H1 (cell line): Measurements from ENCODE around the gene HAND1. TPM values are rescaled to one million over a fixed set of nuclear protein-coding genes. Genes with fewer than 3 reads are reported as not detected.

Experiments used
- CBX5 ChIP-seq: fragments of 300-800, 300-1000 bp; sonication (generic); IDR thresholded peaks from 2 replicates; pipeline ENCODE4 v1.7.1; 2016; ENCODE audit warnings: antibody characterized with exemption, low read length, low read depth
- TAF7 ChIP-seq: optimal IDR thresholded peaks from 2 replicates; pipeline ENCODE3; 2011; ENCODE audit warnings: low read depth, mild to moderate bottlenecking, inconsistent platforms, low read length, moderate library complexity, borderline replicate concordance
- polyA plus RNA-seq, 7 experiments: library from polyadenylated mRNA; depleted of rRNA in 3 of 7; stranded (reverse) in 5 of 7; unstranded in 2 of 7; fragments of >200 nt in 5 of 7; fragments of 200-250 nt in 2 of 7; gene quantifications; 1 replicate in 5 of 7; 2 replicates in 1 of 7; 4 replicates in 1 of 7; pipeline versions ENCODE4 v1.2.1 to v1.2.3, GENCODE V29; 2011 to 2013; ENCODE audit warnings: missing spikeins in 2 of 7, mixed read lengths in 2 of 7
- total RNA-seq: library from RNA; stranded (reverse); fragmentation: NEBNext Ultra II Directional; extraction: Animal tissue kit (Norgen Biotek cat#: 25700); gene quantifications from 2 replicates; pipeline ENCODE4 v1.2.1, GENCODE V29; 2021
- TF ChIP-seq, protein P1 (sequence below): IDR thresholded peaks from 2 replicates; pipeline ENCODE4 v1.6.1; 2012; ENCODE audit warnings: inconsistent platforms

HAND1 gene
- total and polyA plus RNA-seq, 2 of the 8 experiments (the other 6 are each of a cell fraction or from before 2014, with no cell fraction given) = 0.06 TPM; not detected in 1

GRCh38 chr5:154518438-154518867 is 40.4 kb upstream of the HAND1 start (continued):
- TF ChIP-seq CBX5 (no peak), TAF7 (no peak)
- TF ChIP-seq, protein P1, sequence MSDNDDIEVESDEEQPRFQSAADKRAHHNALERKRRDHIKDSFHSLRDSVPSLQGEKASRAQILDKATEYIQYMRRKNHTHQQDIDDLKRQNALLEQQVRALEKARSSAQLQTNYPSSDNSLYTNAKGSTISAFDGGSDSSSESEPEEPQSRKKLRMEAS = no peak
